HG02884 (cell line): ENCODE data around the gene IREB2.

Experiments used
- ATAC-seq: cut with Tn5 transposase; IDR thresholded peaks from one replicate; pipeline ENCODE4 v1.9.1; 2021; ENCODE audit warnings: mild to moderate bottlenecking, moderate library complexity; ENCODE audit not compliant: unreplicated experiment

Gene IREB2

GRCh38 chr15:78405336-78405924 lies 32.6 kb upstream of the IREB2 start:
- ATAC-seq: no peak

GRCh38 chr15:78406016-78406585 lies 31.9 kb upstream of the IREB2 start:
- ATAC-seq: no peak

GRCh38 chr15:78407608-78408354 lies 30.2 kb upstream of the IREB2 start:
- no peak for ATAC-seq

- ATAC-seq: no peak
Measured at GRCh38 chr15:78408355-78408640, 29.7 kb upstream of the IREB2 start.

GRCh38 chr15:78408961-78409360 lies 29.1 kb upstream of the IREB2 start:
- ATAC-seq: no peak

GRCh38 chr15:78411061-78411460 lies 27.0 kb upstream of the IREB2 start:
- ATAC-seq: no peak

GRCh38 chr15:78414621-78415250 lies 23.3 kb upstream of the IREB2 start:
- no peak for ATAC-seq

- no peak for ATAC-seq
Measured at GRCh38 chr15:78415284-78415683, 22.7 kb upstream of the IREB2 start.

- no peak for ATAC-seq
Measured at GRCh38 chr15:78417754-78418630, 20.0 kb upstream of the IREB2 start.

GRCh38 chr15:78418686-78419085 lies 19.3 kb upstream of the IREB2 start:
- no peak for ATAC-seq

- no peak for ATAC-seq
Measured at GRCh38 chr15:78419367-78419766, 18.6 kb upstream of the IREB2 start.

- no peak for ATAC-seq
Measured at GRCh38 chr15:78420220-78420619, 17.8 kb upstream of the IREB2 start.

- no peak for ATAC-seq
Measured at GRCh38 chr15:78420766-78421165, 17.2 kb upstream of the IREB2 start.

- ATAC-seq: no peak
Measured at GRCh38 chr15:78421238-78421965, 16.6 kb upstream of the IREB2 start.

- ATAC-seq: no peak
Measured at GRCh38 chr15:78422571-78423340, 15.3 kb upstream of the IREB2 start.

- no peak for ATAC-seq
Measured at GRCh38 chr15:78424673-78425072, 13.3 kb upstream of the IREB2 start.

- no peak for ATAC-seq
Measured at GRCh38 chr15:78425643-78426042, 12.4 kb upstream of the IREB2 start.

- no peak for ATAC-seq
Measured at GRCh38 chr15:78426300-78426699, 11.7 kb upstream of the IREB2 start.

GRCh38 chr15:78427953-78428352 lies 10.1 kb upstream of the IREB2 start:
- no peak for ATAC-seq

GRCh38 chr15:78429477-78429876 lies 8.5 kb upstream of the IREB2 start:
- no peak for ATAC-seq
